Daoy (cell line): ENCODE results near the gene LASP1NB.
A peak's percentile ranks its signal among the peaks of the same experiment; 100 is the strongest.
"Not testable (repeated sequence)": the region's sequence is repeated elsewhere in the genome, so short reads cannot be mapped to it uniquely, and the experiment has no call there.

Source experiments
- DNase-seq: peaks from one replicate; pipeline ENCODE4 v3.0.0-alpha.2; 2015; ENCODE audit warnings: low read depth

LASP1NB gene

GRCh38 chr17:38897176-38897575, 28.2 kb upstream of the LASP1NB start:
- no peak for DNase-seq

- no peak for DNase-seq
Measured at GRCh38 chr17:38897671-38898290, 27.6 kb upstream of the LASP1NB start.

- DNase-seq: no peak
Measured at GRCh38 chr17:38898291-38898679, 27.1 kb upstream of the LASP1NB start.

GRCh38 chr17:38898812-38899348, 26.5 kb upstream of the LASP1NB start:
- peak; percentile 29 for DNase-seq

- DNase-seq: no peak
Measured at GRCh38 chr17:38899421-38899820, 26.0 kb upstream of the LASP1NB start.

GRCh38 chr17:38900978-38901656, 24.3 kb upstream of the LASP1NB start:
- DNase-seq: peak; percentile 95

GRCh38 chr17:38903404-38903803, 22.0 kb upstream of the LASP1NB start:
- no peak for DNase-seq

- DNase-seq: no peak
Measured at GRCh38 chr17:38904892-38905291, 20.5 kb upstream of the LASP1NB start.

GRCh38 chr17:38905375-38905774, 20.0 kb upstream of the LASP1NB start:
- DNase-seq: no peak

- no peak for DNase-seq
Measured at GRCh38 chr17:38906460-38907228, 18.8 kb upstream of the LASP1NB start.

- no peak for DNase-seq
Measured at GRCh38 chr17:38907930-38908675, 17.3 kb upstream of the LASP1NB start.

- DNase-seq: no peak
Measured at GRCh38 chr17:38908676-38909181, 16.7 kb upstream of the LASP1NB start.

GRCh38 chr17:38910325-38910724, 15.1 kb upstream of the LASP1NB start:
- DNase-seq: no peak

GRCh38 chr17:38911081-38911730, 14.2 kb upstream of the LASP1NB start:
- DNase-seq: no peak

- DNase-seq: not testable (repeated sequence)
Measured at GRCh38 chr17:38911731-38912081, 13.7 kb upstream of the LASP1NB start.

GRCh38 chr17:38912221-38912813, 13.1 kb upstream of the LASP1NB start:
- no peak for DNase-seq

GRCh38 chr17:38914741-38915638, 10.4 kb upstream of the LASP1NB start:
- DNase-seq: no peak

- no peak for DNase-seq
Measured at GRCh38 chr17:38915639-38915995, 9.8 kb upstream of the LASP1NB start.

- no peak for DNase-seq
Measured at GRCh38 chr17:38916771-38917170, 8.6 kb upstream of the LASP1NB start.

GRCh38 chr17:38917259-38917658, 8.2 kb upstream of the LASP1NB start:
- no peak for DNase-seq
